ENCODE data around the gene SERGEF.
"Not testable (repeated sequence)": the region's sequence is repeated elsewhere in the genome, so short reads cannot be mapped to it uniquely, and the experiment has no call there.

The SERGEF gene

GRCh38 chr11:17898782-17899181 is 114.1 kb downstream of the SERGEF start:
- no peak for DNase-seq

- DNase-seq: no peak
Observed at GRCh38 chr11:17898071-17898470, 114.8 kb downstream of the SERGEF start.

- no peak for DNase-seq
Observed at GRCh38 chr11:17897495-17897894, 115.4 kb downstream of the SERGEF start.

- DNase-seq: not testable (repeated sequence)
Observed at GRCh38 chr11:17896496-17897151, 116.2 kb downstream of the SERGEF start.

GRCh38 chr11:17894929-17895658 is 117.8 kb downstream of the SERGEF start:
- DNase-seq: no peak

GRCh38 chr11:17892409-17892808 is 120.4 kb downstream of the SERGEF start:
- no peak for DNase-seq

- DNase-seq: no peak
Observed at GRCh38 chr11:17890325-17890724, 122.5 kb downstream of the SERGEF start.

GRCh38 chr11:17887779-17888178 is 125.1 kb downstream of the SERGEF start:
- DNase-seq: no peak

- no peak for DNase-seq
Observed at GRCh38 chr11:17883946-17884345, 128.9 kb downstream of the SERGEF start.

- no peak for DNase-seq
Observed at GRCh38 chr11:17883057-17883456, 129.8 kb downstream of the SERGEF start.

- DNase-seq: no peak
Observed at GRCh38 chr11:17878743-17879142, 134.1 kb downstream of the SERGEF start.

- no peak for DNase-seq
Observed at GRCh38 chr11:17877886-17878285, 135.0 kb downstream of the SERGEF start.

GRCh38 chr11:17876827-17877226 is 136.0 kb downstream of the SERGEF start:
- DNase-seq: no peak

GRCh38 chr11:17875891-17876290 is 137.0 kb downstream of the SERGEF start:
- DNase-seq: no peak

- DNase-seq: no peak
Observed at GRCh38 chr11:17873586-17873985, 139.3 kb downstream of the SERGEF start.

GRCh38 chr11:17868398-17868797 is 144.4 kb downstream of the SERGEF start:
- not testable (repeated sequence) for DNase-seq

GRCh38 chr11:17867341-17867740 is 145.5 kb downstream of the SERGEF start:
- no peak for DNase-seq

GRCh38 chr11:17865765-17866428 is 146.9 kb downstream of the SERGEF start:
- no peak for DNase-seq

- no peak for DNase-seq
Observed at GRCh38 chr11:17864478-17864941, 148.3 kb downstream of the SERGEF start.

- no peak for DNase-seq
Observed at GRCh38 chr11:17861036-17861755, 151.7 kb downstream of the SERGEF start.

- no peak for DNase-seq
Observed at GRCh38 chr11:17859552-17859951, 153.3 kb downstream of the SERGEF start.

- DNase-seq: no peak
Observed at GRCh38 chr11:17855531-17856290, 157.1 kb downstream of the SERGEF start.

Data from NCI-H446 treated with DMSO at 0.1 percent for 48 hours (cell line).